Liver (tissue), 9 donors: ENCODE data around the gene CTXND1. TPM values are rescaled to one million over a fixed set of nuclear protein-coding genes. Genes with fewer than 3 reads are reported as not detected.
"Not testable (repeated sequence)": the region's sequence is repeated elsewhere in the genome, so short reads cannot be mapped to it uniquely, and the experiment has no call there.

Source experiments
- DNase-seq: peaks from one replicate; pipeline ENCODE4 v3.0.0-alpha.2; 2017; ENCODE audit warnings: low spot score
- H3K27ac ChIP-seq, 2 donors: one replicate each; pipeline ENCODE4 v1.7.0; 2013; ENCODE audit warnings: inconsistent platforms in 2 of 2, low read length in 2 of 2, control low read depth in 1 of 2, low read depth in 1 of 2, mild to moderate bottlenecking in 1 of 2
- H3K27me3 ChIP-seq, 4 donors: one replicate each; pipeline versions ENCODE4 v1.6.1 to v1.7.0; 2013; ENCODE audit warnings: low read length in 3 of 4, inconsistent platforms in 1 of 4, mild to moderate bottlenecking in 1 of 4, moderate library complexity in 1 of 4; ENCODE audit not compliant: control insufficient read depth in 4 of 4, insufficient read depth in 4 of 4
- H3K36me3 ChIP-seq, 4 donors: one replicate each; pipeline versions ENCODE4 v1.6.1 to v1.7.0; 2013; ENCODE audit warnings: low read length in 3 of 4, mild to moderate bottlenecking in 3 of 4, low read depth in 1 of 4, moderate library complexity in 1 of 4; ENCODE audit not compliant: control insufficient read depth in 4 of 4, insufficient read depth in 3 of 4
- H3K4me1 ChIP-seq, 4 donors: one replicate each; pipeline versions ENCODE4 v1.6.1 to v1.7.0; 2013; ENCODE audit warnings: low read length in 3 of 4, mild to moderate bottlenecking in 3 of 4, moderate library complexity in 1 of 4; ENCODE audit not compliant: control insufficient read depth in 4 of 4, insufficient read depth in 4 of 4
- H3K4me3 ChIP-seq, 3 donors: one replicate each; pipeline versions ENCODE4 v1.6.1 to v1.7.0; 2013; ENCODE audit warnings: low read length in 3 of 3, control low read depth in 1 of 3, low read depth in 1 of 3, mild to moderate bottlenecking in 1 of 3
- H3K9ac ChIP-seq, 2 donors: one replicate each; pipeline ENCODE4 v1.7.0; 2013; ENCODE audit warnings: low read length in 2 of 2, mild to moderate bottlenecking in 2 of 2, moderate library complexity in 2 of 2, control low read depth in 1 of 2, low read depth in 1 of 2
- H3K9me3 ChIP-seq, 4 donors: one replicate each; pipeline versions ENCODE4 v1.6.1 to v1.7.0; 2013; ENCODE audit warnings: low read length in 3 of 4; ENCODE audit not compliant: control insufficient read depth in 4 of 4
- EGR1 ChIP-seq, 2 donors: IDR thresholded peaks; 2 replicates each; pipeline ENCODE4 v1.6.1; 2016 to 2018; ENCODE audit warnings: antibody characterized with exemption in 2 of 2, low read depth in 2 of 2
- FOXA1 ChIP-seq: IDR thresholded peaks from 2 replicates; pipeline ENCODE4 v1.6.1; 2016; ENCODE audit warnings: antibody characterized with exemption
- FOXA2 ChIP-seq: IDR thresholded peaks from 2 replicates; pipeline ENCODE4 v1.6.1; 2016; ENCODE audit warnings: antibody characterized with exemption
- GABPA ChIP-seq, 2 donors: IDR thresholded peaks in 1 of 2; conservative IDR thresholded peaks in 1 of 2; 2 replicates each; pipeline ENCODE4 v1.6.1; 2016; ENCODE audit warnings: antibody characterized with exemption in 2 of 2, mild to moderate bottlenecking in 1 of 2, moderate library complexity in 1 of 2
- HNF4A ChIP-seq, 2 donors: conservative IDR thresholded peaks; 2 replicates each; pipeline ENCODE4 v1.6.1; 2016; ENCODE audit warnings: antibody characterized with exemption in 2 of 2, mild to moderate bottlenecking in 2 of 2
- HNF4G ChIP-seq: IDR thresholded peaks from 2 replicates; pipeline ENCODE4 v1.6.1; 2016; ENCODE audit warnings: antibody characterized with exemption
- JUND ChIP-seq, 2 donors: IDR thresholded peaks; 2 replicates each; pipeline ENCODE4 v1.6.1; 2016; ENCODE audit warnings: antibody characterized with exemption in 2 of 2
- MAX ChIP-seq: IDR thresholded peaks from 2 replicates; pipeline ENCODE4 v1.6.1; 2016; ENCODE audit warnings: antibody characterized with exemption
- NR2F2 ChIP-seq: IDR thresholded peaks from 2 replicates; pipeline ENCODE4 v1.6.1; 2016; ENCODE audit warnings: antibody characterized with exemption
- RAD21 ChIP-seq, 2 donors: IDR thresholded peaks; 2 replicates each; pipeline ENCODE4 v1.6.1; 2016; ENCODE audit warnings: antibody characterized with exemption in 2 of 2, mild to moderate bottlenecking in 2 of 2
- RXRA ChIP-seq, 2 donors: IDR thresholded peaks; 2 replicates each; pipeline ENCODE4 v1.6.1; 2017 to 2018; ENCODE audit warnings: antibody characterized with exemption in 2 of 2, mild to moderate bottlenecking in 1 of 2
- SP1 ChIP-seq: IDR thresholded peaks from 2 replicates; pipeline ENCODE4 v1.6.1; 2018; ENCODE audit warnings: antibody characterized with exemption, mild to moderate bottlenecking
- TAF1 ChIP-seq: conservative IDR thresholded peaks from 2 replicates; pipeline ENCODE4 v1.6.1; 2016; ENCODE audit warnings: antibody characterized with exemption, mild to moderate bottlenecking
- YY1 ChIP-seq: IDR thresholded peaks from 2 replicates; pipeline ENCODE4 v1.6.1; 2016; ENCODE audit warnings: antibody characterized with exemption, mild to moderate bottlenecking
- ZBTB33 ChIP-seq: IDR thresholded peaks from 2 replicates; pipeline ENCODE4 v1.6.1; 2016; ENCODE audit warnings: antibody characterized with exemption
- WGBS: extraction: QIAGEN DNeasy Blood & Tissue Kit; methylation state at CpG from one replicate; pipeline ENCODE4 v1.1.7; 2013; 5-methylcytosine and 5-hydroxymethylcytosine counted together
- polyA plus RNA-seq, 2 donors: library from polyadenylated mRNA; stranded (reverse) in 1 of 2; unstranded in 1 of 2; fragments of 200-250 nt in 1 of 2; fragments of >200 nt in 1 of 2; fragmentation: Nextera tagmentation in 1 of 2; extraction: Ambion mirVana in 1 of 2; gene quantifications; one replicate each; pipeline versions ENCODE4 v1.2.1 to v1.2.3, GENCODE V29; 2013 to 2015
- total RNA-seq, 2 donors: library from RNA; depleted of rRNA; stranded (reverse); fragments of >200 nt; gene quantifications; one replicate each; pipeline ENCODE4 v1.2.3, GENCODE V29; 2014
- TF ChIP-seq, protein P1 (sequence below): IDR thresholded peaks from 2 replicates; pipeline ENCODE4 v1.6.1; 2016; ENCODE audit warnings: antibody characterized with exemption
- TF ChIP-seq, protein P2 (sequence below): IDR thresholded peaks from 2 replicates; pipeline ENCODE4 v1.6.1; 2016; ENCODE audit warnings: antibody characterized with exemption, mild to moderate bottlenecking
- TF ChIP-seq, protein P3 (sequence below): fragments of 150-350 bp; IDR thresholded peaks from 2 replicates; pipeline ENCODE4 v1.5.1; 2017; ENCODE audit warnings: improper control_type of control experiment, low read depth, low read length; ENCODE audit not compliant: missing input control
- donor health status: healthy.
- donor health status: healthy.
- donor health status: healthy.
- donor health status: healthy.
- donor health status: healthy.

CTXND1 gene
- total and polyA plus RNA-seq, 4 donors: 2.9 to 4.1 (median 3.1) TPM

DNA sequence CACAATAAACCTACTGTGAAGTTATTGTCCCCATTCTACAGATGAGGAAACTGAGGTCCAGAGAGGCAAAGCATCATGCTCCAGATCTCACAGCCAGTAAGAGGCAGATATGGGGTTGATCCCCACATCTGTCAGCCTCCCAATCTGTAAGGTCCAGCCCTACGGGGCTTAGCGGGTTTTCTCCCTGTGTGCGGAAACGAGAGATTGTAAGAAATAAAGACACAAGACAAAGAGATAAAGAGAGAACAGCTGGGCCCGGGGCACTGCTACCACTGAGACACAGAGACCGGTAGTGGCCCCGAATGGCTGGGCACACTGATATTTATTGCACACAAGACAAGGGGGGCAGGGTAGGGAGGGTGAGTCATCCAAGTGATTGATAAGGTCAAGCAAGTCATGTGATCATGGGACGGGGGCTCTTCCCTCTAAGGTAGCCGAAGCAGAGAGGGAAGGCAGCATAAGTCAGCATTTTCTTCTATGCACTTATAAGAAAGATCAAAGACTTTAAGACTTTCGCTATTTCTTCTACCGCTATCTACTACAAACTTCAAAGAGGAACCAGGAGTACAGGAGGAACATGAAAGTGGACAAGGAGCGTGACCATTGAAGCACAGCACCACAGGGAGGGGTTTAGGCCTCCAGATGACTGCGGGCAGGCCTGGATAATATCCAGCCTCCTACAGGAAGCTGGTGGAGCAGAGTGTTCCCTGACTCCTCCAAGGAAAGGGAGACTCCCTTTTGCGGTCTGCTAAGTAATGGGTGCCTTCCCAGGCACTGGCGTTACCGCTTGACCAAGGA is 96.4 kb downstream of the CTXND1 start:
- H3K9me3 ChIP-seq, H3K27me3 ChIP-seq, DNase-seq, H3K36me3 ChIP-seq, H3K9ac ChIP-seq: not testable (repeated sequence)
- TF ChIP-seq JUND (IDR thresholded peaks at IDR 0.05): peak in 1 of 2 donors; percentile 33
- peak overlapping the region in 1 of 3 donors; percentile 61 for H3K4me3 ChIP-seq
- WGBS: 78% methylated on average over 16 of the region's 16 CpGs
- H3K27ac ChIP-seq: peak overlapping the region; percentile 68 to 93
- H3K4me1 ChIP-seq: peaks cover 29 to 79% (median 65%) of the 10 kb centered on the region in 4 donors

DNA sequence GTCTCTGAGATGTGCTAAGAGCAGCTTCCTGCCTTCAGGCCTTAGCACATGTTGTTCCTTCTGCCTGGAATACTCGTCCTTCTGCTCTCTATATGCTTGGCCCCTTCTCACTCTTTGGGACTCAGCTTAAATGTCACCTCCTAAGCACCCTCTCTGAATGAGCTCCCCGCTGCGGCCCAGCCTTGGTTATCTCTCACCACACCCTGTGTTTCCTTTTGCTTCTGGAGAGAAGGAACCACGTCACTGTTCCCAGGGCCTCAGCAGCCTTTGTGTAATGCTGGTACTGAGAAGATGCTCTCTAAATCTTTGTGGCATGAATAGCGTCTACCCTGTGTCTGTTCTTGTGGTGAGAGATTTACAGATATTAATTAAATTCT is 97.0 kb downstream of the CTXND1 start:
- Histone ChIP-seq H3K9ac (peak overlapping the region; percentile 8 to 56), H3K36me3 (peaks cover 0 to 8% (median 1%) of the 10 kb centered on the region in 4 donors), H3K4me1 (peaks cover 24 to 73% (median 59%) of the 10 kb centered on the region in 4 donors), H3K27ac (peak overlapping the region; percentile 68 to 93), H3K9me3 (no peaks in the 10 kb centered on the region), H3K27me3 (no peaks in the 10 kb centered on the region), H3K4me3 (peak overlapping the region in 2 of 3 donors; percentile 61 to 93)
- no peak for DNase-seq
- no peak for TF ChIP-seq MAX
- no peak for TF ChIP-seq EGR1 (IDR thresholded peaks at IDR 0.05; ENCODE audit: low read depth in 2 of 2)
- TF ChIP-seq, protein P1, sequence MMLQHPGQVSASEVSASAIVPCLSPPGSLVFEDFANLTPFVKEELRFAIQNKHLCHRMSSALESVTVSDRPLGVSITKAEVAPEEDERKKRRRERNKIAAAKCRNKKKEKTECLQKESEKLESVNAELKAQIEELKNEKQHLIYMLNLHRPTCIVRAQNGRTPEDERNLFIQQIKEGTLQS: no peak
- WGBS: 75% methylated on average over 5 of the region's 5 CpGs

- no peak for DNase-seq
- WGBS: 43% methylated on average over 6 of the region's 6 CpGs
- H3K9ac ChIP-seq: peak overlapping the region; percentile 56 to 84
- peaks cover 19 to 68% (median 53%) of the 10 kb centered on the region in 4 donors for H3K4me1 ChIP-seq
- H3K27me3 ChIP-seq: no peaks in the 10 kb centered on the region
- H3K36me3 ChIP-seq: peaks cover 0 to 4% (median 0%) of the 10 kb centered on the region in 4 donors
- no peaks in the 10 kb centered on the region for H3K9me3 ChIP-seq
- TF ChIP-seq GABPA (IDR thresholded peaks at IDR 0.05 in 1 of 2, conservative IDR thresholded peaks at IDR 0.05 in 1 of 2) (no peak), RAD21 (IDR thresholded peaks at IDR 0.05) (peak; percentile 47 to 61), ZBTB33 (no peak), NR2F2 (no peak), FOXA2 (no peak), HNF4A (conservative IDR thresholded peaks at IDR 0.05) (peak; percentile 85 to 87), EGR1 (IDR thresholded peaks at IDR 0.05; ENCODE audit: low read depth in 2 of 2) (no peak), JUND (IDR thresholded peaks at IDR 0.05) (no peak), HNF4G (peak; percentile 51), YY1 (peak; percentile 95), FOXA1 (peak; percentile 13), RXRA (IDR thresholded peaks at IDR 0.05) (peak; percentile 75 to 80), SP1 (peak; percentile 79), TAF1 (peak; percentile 15), MAX (peak; percentile 68)
- TF ChIP-seq, protein P1: no peak
- TF ChIP-seq, protein P2, sequence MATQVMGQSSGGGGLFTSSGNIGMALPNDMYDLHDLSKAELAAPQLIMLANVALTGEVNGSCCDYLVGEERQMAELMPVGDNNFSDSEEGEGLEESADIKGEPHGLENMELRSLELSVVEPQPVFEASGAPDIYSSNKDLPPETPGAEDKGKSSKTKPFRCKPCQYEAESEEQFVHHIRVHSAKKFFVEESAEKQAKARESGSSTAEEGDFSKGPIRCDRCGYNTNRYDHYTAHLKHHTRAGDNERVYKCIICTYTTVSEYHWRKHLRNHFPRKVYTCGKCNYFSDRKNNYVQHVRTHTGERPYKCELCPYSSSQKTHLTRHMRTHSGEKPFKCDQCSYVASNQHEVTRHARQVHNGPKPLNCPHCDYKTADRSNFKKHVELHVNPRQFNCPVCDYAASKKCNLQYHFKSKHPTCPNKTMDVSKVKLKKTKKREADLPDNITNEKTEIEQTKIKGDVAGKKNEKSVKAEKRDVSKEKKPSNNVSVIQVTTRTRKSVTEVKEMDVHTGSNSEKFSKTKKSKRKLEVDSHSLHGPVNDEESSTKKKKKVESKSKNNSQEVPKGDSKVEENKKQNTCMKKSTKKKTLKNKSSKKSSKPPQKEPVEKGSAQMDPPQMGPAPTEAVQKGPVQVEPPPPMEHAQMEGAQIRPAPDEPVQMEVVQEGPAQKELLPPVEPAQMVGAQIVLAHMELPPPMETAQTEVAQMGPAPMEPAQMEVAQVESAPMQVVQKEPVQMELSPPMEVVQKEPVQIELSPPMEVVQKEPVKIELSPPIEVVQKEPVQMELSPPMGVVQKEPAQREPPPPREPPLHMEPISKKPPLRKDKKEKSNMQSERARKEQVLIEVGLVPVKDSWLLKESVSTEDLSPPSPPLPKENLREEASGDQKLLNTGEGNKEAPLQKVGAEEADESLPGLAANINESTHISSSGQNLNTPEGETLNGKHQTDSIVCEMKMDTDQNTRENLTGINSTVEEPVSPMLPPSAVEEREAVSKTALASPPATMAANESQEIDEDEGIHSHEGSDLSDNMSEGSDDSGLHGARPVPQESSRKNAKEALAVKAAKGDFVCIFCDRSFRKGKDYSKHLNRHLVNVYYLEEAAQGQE: peak; percentile 98
- TF ChIP-seq, protein P3, sequence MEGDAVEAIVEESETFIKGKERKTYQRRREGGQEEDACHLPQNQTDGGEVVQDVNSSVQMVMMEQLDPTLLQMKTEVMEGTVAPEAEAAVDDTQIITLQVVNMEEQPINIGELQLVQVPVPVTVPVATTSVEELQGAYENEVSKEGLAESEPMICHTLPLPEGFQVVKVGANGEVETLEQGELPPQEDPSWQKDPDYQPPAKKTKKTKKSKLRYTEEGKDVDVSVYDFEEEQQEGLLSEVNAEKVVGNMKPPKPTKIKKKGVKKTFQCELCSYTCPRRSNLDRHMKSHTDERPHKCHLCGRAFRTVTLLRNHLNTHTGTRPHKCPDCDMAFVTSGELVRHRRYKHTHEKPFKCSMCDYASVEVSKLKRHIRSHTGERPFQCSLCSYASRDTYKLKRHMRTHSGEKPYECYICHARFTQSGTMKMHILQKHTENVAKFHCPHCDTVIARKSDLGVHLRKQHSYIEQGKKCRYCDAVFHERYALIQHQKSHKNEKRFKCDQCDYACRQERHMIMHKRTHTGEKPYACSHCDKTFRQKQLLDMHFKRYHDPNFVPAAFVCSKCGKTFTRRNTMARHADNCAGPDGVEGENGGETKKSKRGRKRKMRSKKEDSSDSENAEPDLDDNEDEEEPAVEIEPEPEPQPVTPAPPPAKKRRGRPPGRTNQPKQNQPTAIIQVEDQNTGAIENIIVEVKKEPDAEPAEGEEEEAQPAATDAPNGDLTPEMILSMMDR: no peak
- H3K4me3 ChIP-seq: peak overlapping the region; percentile 29 to 93 (median 61)
- peak overlapping the region; percentile 68 to 93 for H3K27ac ChIP-seq
These were observed 97.7 kb downstream of the CTXND1 start for GRCh38 chr15:80154336-80154735.
